AG04450 (cell line): ENCODE results near the gene KIAA1217. TPM values are rescaled to one million over a fixed set of nuclear protein-coding genes. Genes with fewer than 3 reads are reported as not detected.

Experiments
- CTCF ChIA-PET: fragments of 300-600, 350-600 bp; formaldehyde crosslinking; extraction: SDS; loops from one replicate; lab custom pipeline; 2022; ENCODE audit warnings: antibody characterized with exemption, inconsistent platforms; lab: Charles Lee
- POLR2A ChIA-PET: fragments of 350-600 bp; formaldehyde crosslinking; extraction: SDS; loops from one replicate; lab custom pipeline; 2021; ENCODE audit warnings: antibody characterized with exemption, inconsistent platforms; lab: Yijun Ruan, JAX
- DNase-seq: peaks from one replicate; pipeline ENCODE4 v3.0.0-alpha.2; 2011; ENCODE audit warnings: low read depth, low spot score
- H3K27ac ChIP-seq: one replicate; pipeline ENCODE4 v1.5.1; 2012; ENCODE audit warnings: low read depth, low read length, control low read depth
- H3K27me3 ChIP-seq: one replicate; pipeline ENCODE4 v1.6.0; 2012; ENCODE audit warnings: low read length; ENCODE audit not compliant: control insufficient read depth, insufficient read depth
- H3K4me3 ChIP-seq: 2 replicates; pipeline ENCODE4 v1.5.1; 2011; ENCODE audit warnings: mild to moderate bottlenecking, low read depth, low read length, control low read depth
- H3K9me3 ChIP-seq: 2 replicates; pipeline ENCODE4 v1.5.1; 2012; ENCODE audit warnings: low read length; ENCODE audit not compliant: control insufficient read depth, insufficient read depth
- CTCF ChIP-seq: IDR thresholded peaks from 2 replicates; pipeline ENCODE4 v1.5.1; 2011; ENCODE audit warnings: low read depth, low read length, control low read depth, inconsistent platforms
- polyA plus RNA-seq: library from polyadenylated mRNA; depleted of rRNA; stranded (reverse); fragments of >200 nt; gene quantifications from 2 replicates; pipeline ENCODE4 v1.2.3, GENCODE V29; 2011

KIAA1217 gene
- polyA plus RNA-seq, 1 experiment, result 5.4 TPM

- H3K27me3 ChIP-seq, result no peaks in the 10 kb centered on the region
- ChIA-PET CTCF (interaction anchor here (2.7 kb wide), 1 partner anchor 530 kb away, joined by 12 read pairs; no protein-coding TSS in a partner anchor), POLR2A (no interaction called here)
- DNase-seq, result no peak
- no peak for TF ChIP-seq CTCF
- H3K27ac ChIP-seq, result no peak overlapping the region
- no peak overlapping the region for H3K4me3 ChIP-seq
- peaks cover 5% of the 10 kb centered on the region; the same call in 1 of the 2 replicates for H3K9me3 ChIP-seq
These were observed 315.4 kb downstream of the KIAA1217 start for GRCh38 chr10:24524314-24524713.

- POLR2A ChIA-PET, result no interaction called here
- TF ChIP-seq CTCF, result no peak
- Histone ChIP-seq H3K4me3 (no peak overlapping the region), H3K27ac (no peak overlapping the region), H3K9me3 (peaks cover 5% of the 10 kb centered on the region; the same call in 1 of the 2 replicates), H3K27me3 (no peaks in the 10 kb centered on the region)
- CTCF ChIA-PET, result interaction anchor here (1.0 to 2.7 kb wide), 2 partner anchors 532 to 1232 kb away, joined by 4 to 12 read pairs; no protein-coding TSS in a partner anchor
- no peak for DNase-seq
These were observed 317.2 kb downstream of the KIAA1217 start for GRCh38 chr10:24526085-24526649.

- TF ChIP-seq CTCF, result no peak
- Histone ChIP-seq H3K27ac (no peak overlapping the region), H3K4me3 (no peak overlapping the region), H3K27me3 (no peaks in the 10 kb centered on the region), H3K9me3 (peaks cover 5% of the 10 kb centered on the region; the same call in 1 of the 2 replicates)
- CTCF ChIA-PET, result interaction anchor here (1.2 to 3.4 kb wide), 3 partner anchors 10 to 1371 kb away, joined by 3 to 22 read pairs (median 4); no protein-coding TSS in a partner anchor
- no peak for DNase-seq
- POLR2A ChIA-PET, result no interaction called here
These were observed 320.0 kb downstream of the KIAA1217 start for GRCh38 chr10:24528946-24529345.

GRCh38 chr10:24531439-24531838 is 322.5 kb downstream of the KIAA1217 start:
- POLR2A ChIA-PET, result no interaction called here
- Histone ChIP-seq H3K9me3 (no peaks in the 10 kb centered on the region), H3K27me3 (no peaks in the 10 kb centered on the region), H3K27ac (no peak overlapping the region), H3K4me3 (no peak overlapping the region)
- no peak for TF ChIP-seq CTCF
- DNase-seq, result no peak
- CTCF ChIA-PET, result interaction anchor here (0.6 to 3.0 kb wide), 2 partner anchors 12 to 13 kb away, joined by 4 to 13 read pairs; no protein-coding TSS in a partner anchor

GRCh38 chr10:24533981-24534380 is 325.0 kb downstream of the KIAA1217 start:
- ChIA-PET POLR2A (no interaction called here), CTCF (interaction anchor here (1.8 to 3.0 kb wide), 3 partner anchors 14 to 539 kb away, joined by 6 to 13 read pairs (median 7); no protein-coding TSS in a partner anchor)
- Histone ChIP-seq H3K4me3 (no peak overlapping the region), H3K9me3 (no peaks in the 10 kb centered on the region), H3K27ac (no peak overlapping the region), H3K27me3 (no peaks in the 10 kb centered on the region)
- no peak for TF ChIP-seq CTCF
- no peak for DNase-seq
